HepG2 (cell line): Measurements from ENCODE around the gene CAMK2D. TPM values are rescaled to one million over a fixed set of nuclear protein-coding genes. Genes with fewer than 3 reads are reported as not detected.

Experiments
- DRAP1 ChIP-seq: IDR thresholded peaks from 2 replicates; pipeline ENCODE4 v1.6.1; 2016; ENCODE audit warnings: missing genetic modification reagents, missing compliant biosample characterization
- FOXP1 ChIP-seq, 2 experiments: fragments of 450-650 bp in 1 of 2; IDR thresholded peaks; 2 replicates each; pipeline ENCODE4 v1.6.1; 2017 to 2018; ENCODE audit warnings: antibody characterized with exemption in 1 of 2
- FOXP4 ChIP-seq: sonication (generic); formaldehyde crosslinking; IDR thresholded peaks from 2 replicates; pipeline ENCODE4 v1.4.0; 2020; ENCODE audit warnings: missing genetic modification reagents
- GPN1 ChIP-seq: sonication (generic); formaldehyde crosslinking; IDR thresholded peaks from 2 replicates; pipeline ENCODE4 v1.5.1; 2020; ENCODE audit warnings: missing genetic modification reagents, borderline replicate concordance
- JARID2 ChIP-seq: sonication (generic); formaldehyde crosslinking; IDR thresholded peaks from 2 replicates; pipeline ENCODE4 v1.8.1; 2023; ENCODE audit warnings: missing genetic modification reagents, inconsistent platforms; ENCODE audit not compliant: insufficient replicate concordance
- LBX2 ChIP-seq: sonication (generic); formaldehyde crosslinking; IDR thresholded peaks from 2 replicates; pipeline ENCODE4 v1.5.0; 2020; ENCODE audit warnings: missing genetic modification reagents, mild to moderate bottlenecking, borderline replicate concordance
- MAF1 ChIP-seq: sonication (generic); formaldehyde crosslinking; IDR thresholded peaks from 2 replicates; pipeline ENCODE4 v1.5.0; 2020; ENCODE audit warnings: missing genetic modification reagents, borderline replicate concordance
- NBN ChIP-seq: fragments of 450-650 bp; conservative IDR thresholded peaks from 2 replicates; pipeline ENCODE4 v1.6.1; 2017
- NCOR1 ChIP-seq: fragments of 200-600 bp; sonication (generic); IDR thresholded peaks from 2 replicates; pipeline ENCODE4 v1.7.0; 2017; ENCODE audit warnings: antibody characterized with exemption, low read length, borderline replicate concordance
- NFE2L2 ChIP-seq: fragments of 150-350 bp; IDR thresholded peaks from 2 replicates; pipeline ENCODE4 v1.6.1; 2014; ENCODE audit warnings: low read length
- PHF8 ChIP-seq: sonication (generic); formaldehyde crosslinking; IDR thresholded peaks from 2 replicates; pipeline ENCODE4 v1.5.0; 2020; ENCODE audit warnings: missing genetic modification reagents
- PLRG1 ChIP-seq: fragments of 450-650 bp; conservative IDR thresholded peaks from 2 replicates; pipeline ENCODE4 v1.6.1; 2016
- RBM39 ChIP-seq: fragments of 200-400 bp; formaldehyde crosslinking; IDR thresholded peaks from one replicate; pipeline ENCODE4 v1.6.1; 2018; ENCODE audit warnings: antibody characterized with exemption, mild to moderate bottlenecking, low read depth, low read length; ENCODE audit not compliant: poor library complexity, severe bottlenecking
- RXRB ChIP-seq: IDR thresholded peaks from 2 replicates; pipeline ENCODE4 v1.6.1; 2016; ENCODE audit warnings: borderline replicate concordance, missing genetic modification reagents, missing compliant biosample characterization
- SOX6 ChIP-seq, 2 experiments: fragments of 450-650 bp in 1 of 2; sonication (generic) in 1 of 2; formaldehyde crosslinking in 1 of 2; IDR thresholded peaks; 2 replicates each; pipeline versions ENCODE4 v1.4.0 to v1.6.1; 2017 to 2020; ENCODE audit warnings: antibody characterized with exemption in 1 of 2, mild to moderate bottlenecking in 1 of 2, missing genetic modification reagents in 1 of 2
- TCF7 ChIP-seq: sonication (generic); IDR thresholded peaks from 2 replicates; pipeline ENCODE4 v1.6.1; 2016; ENCODE audit warnings: antibody characterized with exemption, low read depth
- ZEB1 ChIP-seq: IDR thresholded peaks from 2 replicates; pipeline ENCODE4 v1.6.1; 2012; ENCODE audit warnings: mild to moderate bottlenecking, low read depth, inconsistent platforms; ENCODE audit not compliant: insufficient replicate concordance
- ZFP37 ChIP-seq: sonication (generic); formaldehyde crosslinking; IDR thresholded peaks from 2 replicates; pipeline ENCODE4 v1.4.0; 2020; ENCODE audit warnings: missing genetic modification reagents, borderline replicate concordance
- ZFP91 ChIP-seq: sonication (generic); formaldehyde crosslinking; IDR thresholded peaks from 2 replicates; pipeline ENCODE4 v1.9.0; 2022; ENCODE audit warnings: missing genetic modification reagents, mild to moderate bottlenecking, borderline replicate concordance
- ZNF121 ChIP-seq: sonication (generic); formaldehyde crosslinking; IDR thresholded peaks from 2 replicates; pipeline ENCODE4 v1.5.0; 2020; ENCODE audit warnings: mild to moderate bottlenecking, missing genetic modification reagents
- ZNF225 ChIP-seq: sonication (generic); formaldehyde crosslinking; IDR thresholded peaks from 2 replicates; pipeline ENCODE4 v1.4.0; 2020; ENCODE audit warnings: mild to moderate bottlenecking, missing genetic modification reagents
- ZNF33A ChIP-seq: sonication (generic); formaldehyde crosslinking; IDR thresholded peaks from 2 replicates; pipeline ENCODE4 v1.5.1; 2020; ENCODE audit warnings: missing genetic modification reagents, mild to moderate bottlenecking, moderate library complexity, borderline replicate concordance
- ZNF501 ChIP-seq: sonication (generic); formaldehyde crosslinking; IDR thresholded peaks from 2 replicates; pipeline ENCODE4 v1.5.1; 2020; ENCODE audit warnings: mild to moderate bottlenecking, moderate library complexity, missing genetic modification reagents
- ZNF530 ChIP-seq: sonication (generic); formaldehyde crosslinking; IDR thresholded peaks from 2 replicates; pipeline ENCODE4 v1.5.0; 2020; ENCODE audit warnings: low read depth, mild to moderate bottlenecking, missing genetic modification reagents
- ZNF788 ChIP-seq: sonication (generic); formaldehyde crosslinking; IDR thresholded peaks from 2 replicates; pipeline ENCODE4 v1.5.0; 2020; ENCODE audit warnings: mild to moderate bottlenecking, missing genetic modification reagents, borderline replicate concordance
- polyA plus RNA-seq, 8 experiments: library from polyadenylated mRNA; depleted of rRNA in 3 of 8; stranded (reverse) in 7 of 8; unstranded in 1 of 8; fragments of >200 nt; fragmentation: Illumina TruSeq in 4 of 8; extraction: Trizol in 4 of 8; gene quantifications; 2 replicates each; pipeline versions ENCODE4 v1.2.1 to v1.2.3, GENCODE V29; 2011 to 2016; ENCODE audit warnings: low read depth in 4 of 8, missing spikeins in 1 of 8, mixed read lengths in 1 of 8; ENCODE audit not compliant: insufficient read depth in 1 of 8
- total RNA-seq, 5 experiments: library from RNA; depleted of rRNA; stranded (reverse); fragments of >200 nt; fragmentation: Illumina TruSeq; extraction: Trizol; gene quantifications; 2 replicates each; pipeline ENCODE4 v1.2.3, GENCODE V29; 2016; ENCODE audit warnings: low read depth in 1 of 5
- TF ChIP-seq, protein P1 (sequence below), 2 experiments: fragments of 450-650 bp in 1 of 2; sonication (generic) in 1 of 2; formaldehyde crosslinking; IDR thresholded peaks; 2 replicates each; pipeline versions ENCODE4 v1.5.0 to v1.8.0; 2020 to 2022; ENCODE audit warnings: mild to moderate bottlenecking in 1 of 2, missing genetic modification reagents in 1 of 2

Gene CAMK2D
- total and polyA plus RNA-seq, 2 of the 13 experiments (the other 11 are each of a cell fraction or from before 2014, with no cell fraction given), result 18.0 to 65.4 TPM

DNA sequence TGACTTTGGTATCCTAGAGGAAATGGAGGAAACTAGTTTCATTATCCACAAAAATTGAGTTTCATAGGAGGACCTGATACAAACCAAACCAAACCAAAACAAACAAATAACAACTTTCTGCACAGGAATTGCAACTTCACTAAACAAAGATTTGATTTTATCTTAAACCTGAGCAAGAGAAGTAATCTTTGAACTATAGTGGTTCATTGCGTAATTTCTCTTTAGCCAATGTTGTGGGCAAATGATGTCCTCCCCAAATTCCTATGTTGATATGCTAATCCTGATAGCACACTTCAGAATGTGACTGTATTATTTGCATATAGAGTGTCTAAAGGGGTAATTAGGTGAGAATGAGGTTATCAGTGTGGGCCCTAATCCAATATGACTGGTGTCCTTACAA is 102.4 kb downstream of the CAMK2D start (continued):
- TF ChIP-seq FOXP4 (CRISPR knock-in tag), result peak; percentile 75
- no peak for TF ChIP-seq ZNF121 (CRISPR knock-in tag)
- no peak for TF ChIP-seq ZNF501 (CRISPR knock-in tag)
- no peak for TF ChIP-seq RBM39
- no peak for TF ChIP-seq ZNF788 (CRISPR knock-in tag)
- no peak for TF ChIP-seq ZNF530 (CRISPR knock-in tag)
- TF ChIP-seq JARID2 (CRISPR knock-in tag), result no peak
- no peak for TF ChIP-seq ZEB1
- no peak for TF ChIP-seq MAF1 (CRISPR knock-in tag)
- TF ChIP-seq ZNF33A (CRISPR knock-in tag), result no peak
- no peak for TF ChIP-seq PHF8 (CRISPR knock-in tag)
- no peak for TF ChIP-seq RXRB (CRISPR knock-in tag)
- TF ChIP-seq ZNF225 (CRISPR knock-in tag), result no peak
- peak; percentile 51; the same call in 1 of the 2 replicates for TF ChIP-seq NCOR1
- no peak for TF ChIP-seq LBX2
- no peak for TF ChIP-seq NBN
- no peak for TF ChIP-seq NFE2L2
- TF ChIP-seq ZFP91 (CRISPR knock-in tag), result no peak
- TF ChIP-seq TCF7, result no peak
- TF ChIP-seq GPN1 (CRISPR knock-in tag), result no peak
- TF ChIP-seq DRAP1 (CRISPR knock-in tag), result no peak
- TF ChIP-seq, protein P1, sequence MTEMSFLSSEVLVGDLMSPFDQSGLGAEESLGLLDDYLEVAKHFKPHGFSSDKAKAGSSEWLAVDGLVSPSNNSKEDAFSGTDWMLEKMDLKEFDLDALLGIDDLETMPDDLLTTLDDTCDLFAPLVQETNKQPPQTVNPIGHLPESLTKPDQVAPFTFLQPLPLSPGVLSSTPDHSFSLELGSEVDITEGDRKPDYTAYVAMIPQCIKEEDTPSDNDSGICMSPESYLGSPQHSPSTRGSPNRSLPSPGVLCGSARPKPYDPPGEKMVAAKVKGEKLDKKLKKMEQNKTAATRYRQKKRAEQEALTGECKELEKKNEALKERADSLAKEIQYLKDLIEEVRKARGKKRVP (CRISPR knock-in tag; IDR thresholded peaks at IDR 0.05), result no peak
- no peak for TF ChIP-seq ZFP37
- no peak for TF ChIP-seq FOXP1 (IDR thresholded peaks at IDR 0.05)
- peak; percentile 46; the same call in 1 of the 2 replicates for TF ChIP-seq FOXP1 (CRISPR knock-in tag; IDR thresholded peaks at IDR 0.05)
- TF ChIP-seq SOX6 (IDR thresholded peaks at IDR 0.05), result no peak
- TF ChIP-seq SOX6 (CRISPR knock-in tag; IDR thresholded peaks at IDR 0.05), result peak; percentile 21; the same call in 1 of the 2 replicates
- no peak for TF ChIP-seq PLRG1
